ENCODE measurements around the gene ADAR.

The ADAR gene

GRCh38 chr1:154599658-154600057 is 8.3 kb downstream of the ADAR start:
- ChIA-PET POLR2A (no interaction called here), CTCF (interaction anchor here (1.0 to 1.6 kb wide), 4 partner anchors 11 to 274 kb away, joined by 3 to 4 read pairs (median 3); no protein-coding TSS in a partner anchor)
- no peak for TF ChIP-seq CTCF (IDR thresholded peaks at IDR 0.05; ENCODE audit: control extremely low read depth, extremely low read depth, low read depth, missing control alignments)
- no peak for DNase-seq (ENCODE audit: extremely low spot score)

- TF ChIP-seq CTCF (IDR thresholded peaks at IDR 0.05; ENCODE audit: control extremely low read depth, extremely low read depth, low read depth, missing control alignments): no peak
- CTCF ChIA-PET: interaction anchor here (1.0 to 1.6 kb wide), 4 partner anchors 10 to 279 kb away, joined by 3 to 4 read pairs (median 3); no protein-coding TSS in a partner anchor
- DNase-seq (ENCODE audit: extremely low spot score): no peak
- POLR2A ChIA-PET: no interaction called here
Observed at GRCh38 chr1:154598871-154599635, 8.9 kb downstream of the ADAR start.

GRCh38 chr1:154595621-154596020 is 12.4 kb downstream of the ADAR start:
- DNase-seq (ENCODE audit: extremely low spot score): no peak
- ChIA-PET CTCF (interaction anchor here (0.7 to 2.0 kb wide), 5 partner anchors 9 to 49 kb away, joined by 3 to 6 read pairs (median 4); no protein-coding TSS in a partner anchor), POLR2A (no interaction called here)
- TF ChIP-seq CTCF (IDR thresholded peaks at IDR 0.05; ENCODE audit: control extremely low read depth, extremely low read depth, low read depth, missing control alignments): no peak

- CTCF ChIA-PET: interaction anchor here (0.7 to 2.0 kb wide), 6 partner anchors 9 to 116 kb away, joined by 3 to 6 read pairs (median 3); no protein-coding TSS in a partner anchor
- POLR2A ChIA-PET: no interaction called here
- TF ChIP-seq CTCF (IDR thresholded peaks at IDR 0.05; ENCODE audit: control extremely low read depth, extremely low read depth, low read depth, missing control alignments): no peak
- no peak for DNase-seq (ENCODE audit: extremely low spot score)
Observed at GRCh38 chr1:154594811-154595210, 13.2 kb downstream of the ADAR start.

- CTCF ChIA-PET: interaction anchor here (0.9 to 1.2 kb wide), 2 partner anchors 34 to 114 kb away, joined by 3 to 5 read pairs; no protein-coding TSS in a partner anchor
Observed at GRCh38 chr1:154593390-154593789, 14.6 kb downstream of the ADAR start.

GRCh38 chr1:154591206-154591605 is 16.8 kb downstream of the ADAR start:
- CTCF ChIA-PET: interaction anchor here (1.1 to 1.7 kb wide), 4 partner anchors 9 to 44 kb away, joined by 3 to 6 read pairs (median 3); no protein-coding TSS in a partner anchor
- POLR2A ChIA-PET: interaction anchor here (0.7 kb wide), 1 partner anchor 430 kb away, joined by 4 read pairs; no protein-coding TSS in a partner anchor
- no peak for DNase-seq (ENCODE audit: extremely low spot score)
- no peak for TF ChIP-seq CTCF (IDR thresholded peaks at IDR 0.05; ENCODE audit: control extremely low read depth, extremely low read depth, low read depth, missing control alignments)

More at GRCh38 chr1:154593390-154593789, 14.6 kb downstream of the ADAR start:
- POLR2A ChIA-PET: no interaction called here
- no peak for DNase-seq (ENCODE audit: extremely low spot score)
- TF ChIP-seq CTCF (IDR thresholded peaks at IDR 0.05; ENCODE audit: control extremely low read depth, extremely low read depth, low read depth, missing control alignments): no peak

All from GM10248 (cell line).